Measurements from ENCODE around the gene CCDC201.
"Not testable (repeated sequence)": the region's sequence is repeated elsewhere in the genome, so short reads cannot be mapped to it uniquely, and the experiment has no call there.

The CCDC201 gene

DNA sequence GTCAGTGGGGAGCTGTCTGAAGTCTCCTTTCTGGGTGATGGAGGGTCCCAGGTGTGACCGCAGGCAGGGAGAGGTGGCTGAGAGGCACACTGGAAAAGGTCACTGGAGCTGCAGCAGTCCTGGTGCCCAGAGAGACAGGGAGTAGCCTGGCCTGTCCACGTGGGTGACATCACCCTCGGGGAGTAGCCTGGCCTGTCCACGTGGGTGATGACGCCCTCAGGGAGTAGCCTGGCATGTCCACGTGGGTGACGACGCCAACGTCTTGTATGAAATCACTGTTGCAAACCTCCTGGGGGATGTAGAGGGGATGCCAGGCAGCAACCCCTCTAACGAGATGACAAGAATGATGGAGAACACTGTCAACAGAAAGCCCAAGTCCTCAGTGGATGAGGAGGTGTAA, 19.9 kb downstream of the CCDC201 start:
- no CpG with 5 or more reads among the region's 10 CpGs for WGBS (ENCODE audit: extremely low coverage, insufficient coverage, insufficient read length)
- not testable (repeated sequence) for H3K36me3 ChIP-seq (ENCODE audit: control insufficient read depth in 1 of 2, insufficient read depth in 2 of 2, low read length in 2 of 2); H4K91ac ChIP-seq (ENCODE audit: low read depth, low read length); H3K4me3 ChIP-seq (ENCODE audit: low read depth, low read length); H3K18ac ChIP-seq (ENCODE audit: low read length); H4K8ac ChIP-seq (ENCODE audit: low read depth, low read length); H3K4me1 ChIP-seq (ENCODE audit: control insufficient read depth in 1 of 2, insufficient read depth in 2 of 2, low read length in 2 of 2); DNase-seq; H2AFZ ChIP-seq (ENCODE audit: insufficient read depth, low read length, poor library complexity); H2BK5ac ChIP-seq (ENCODE audit: low read depth, low read length, poor library complexity); H3K27ac ChIP-seq (ENCODE audit: low read depth, low read length); H3K14ac ChIP-seq (ENCODE audit: low read length); H4K12ac ChIP-seq (ENCODE audit: low read depth, low read length); H2BK120ac ChIP-seq (ENCODE audit: insufficient read depth, low read length, poor library complexity); H3K27me3 ChIP-seq (ENCODE audit: insufficient read depth, low read length); H3K23ac ChIP-seq (ENCODE audit: low read length); H3K9ac ChIP-seq (ENCODE audit: low read length); H3K79me2 ChIP-seq (ENCODE audit: control insufficient read depth, insufficient read depth, low read length, poor library complexity); H3K79me1 ChIP-seq (ENCODE audit: low read length); H3K4me2 ChIP-seq (ENCODE audit: low read length); H2BK12ac ChIP-seq (ENCODE audit: low read length); H2AK5ac ChIP-seq (ENCODE audit: low read length); H3K9me3 ChIP-seq (ENCODE audit: insufficient read depth, low read depth, low read length); H3K4ac ChIP-seq (ENCODE audit: low read depth, low read length)

DNA sequence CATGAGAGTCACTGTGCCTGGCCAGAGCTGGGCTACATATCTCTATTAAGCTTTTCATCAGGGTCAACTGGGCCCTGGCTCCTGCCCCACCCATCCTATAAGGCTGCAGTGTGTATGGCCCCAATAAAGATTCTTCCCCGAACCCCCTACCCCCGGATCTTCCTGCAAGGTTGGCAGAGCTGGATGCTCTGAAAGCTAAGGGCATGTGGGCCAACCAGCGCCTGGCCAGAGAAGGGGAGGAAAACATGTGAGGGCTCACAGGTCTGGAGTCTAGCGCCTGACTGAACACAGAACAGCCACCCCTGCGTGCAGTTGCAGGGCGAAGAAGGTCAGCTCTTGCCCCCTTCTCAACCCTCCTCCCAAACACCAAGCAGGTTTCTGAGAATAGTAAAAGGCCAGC, 24.1 kb downstream of the CCDC201 start:
- H3K18ac ChIP-seq (ENCODE audit: low read length); H3K4ac ChIP-seq (ENCODE audit: low read depth, low read length); H2BK5ac ChIP-seq (ENCODE audit: low read depth, low read length, poor library complexity); H4K91ac ChIP-seq (ENCODE audit: low read depth, low read length); H3K9me3 ChIP-seq (ENCODE audit: insufficient read depth, low read depth, low read length); H2AK5ac ChIP-seq (ENCODE audit: low read length); H3K79me2 ChIP-seq (ENCODE audit: control insufficient read depth, insufficient read depth, low read length, poor library complexity); H2BK120ac ChIP-seq (ENCODE audit: insufficient read depth, low read length, poor library complexity); H3K79me1 ChIP-seq (ENCODE audit: low read length); H3K4me1 ChIP-seq (ENCODE audit: control insufficient read depth in 1 of 2, insufficient read depth in 2 of 2, low read length in 2 of 2); H2BK12ac ChIP-seq (ENCODE audit: low read length); H3K4me3 ChIP-seq (ENCODE audit: low read depth, low read length); H3K36me3 ChIP-seq (ENCODE audit: control insufficient read depth in 1 of 2, insufficient read depth in 2 of 2, low read length in 2 of 2); H3K27me3 ChIP-seq (ENCODE audit: insufficient read depth, low read length); H4K12ac ChIP-seq (ENCODE audit: low read depth, low read length); H2AFZ ChIP-seq (ENCODE audit: insufficient read depth, low read length, poor library complexity); H3K23ac ChIP-seq (ENCODE audit: low read length); H3K9ac ChIP-seq (ENCODE audit: low read length); H4K8ac ChIP-seq (ENCODE audit: low read depth, low read length); H3K14ac ChIP-seq (ENCODE audit: low read length); H3K4me2 ChIP-seq (ENCODE audit: low read length); H3K27ac ChIP-seq (ENCODE audit: low read depth, low read length); DNase-seq: not testable (repeated sequence)
- no CpG with 5 or more reads among the region's 6 CpGs for WGBS (ENCODE audit: extremely low coverage, insufficient coverage, insufficient read length)

DNA sequence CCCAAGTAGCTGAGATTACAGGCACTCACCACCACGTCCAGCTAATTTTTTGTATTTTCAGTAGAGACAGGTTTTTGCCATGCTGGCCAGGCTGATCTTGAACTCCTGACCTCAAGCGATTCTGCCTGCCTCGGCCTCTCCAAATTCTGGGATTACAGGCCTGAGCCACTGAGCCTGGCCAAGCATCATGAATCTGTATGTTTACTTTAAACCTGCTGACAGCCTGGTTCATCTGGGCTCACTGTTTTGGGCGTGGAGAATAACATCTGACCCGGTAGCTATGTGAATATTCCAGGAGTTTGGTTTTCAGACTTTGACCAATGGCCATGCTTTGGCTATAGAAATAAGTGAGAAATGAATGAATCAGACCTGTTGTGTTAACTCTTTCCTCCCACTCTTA, 26.3 kb downstream of the CCDC201 start:
- H3K4me1 ChIP-seq (ENCODE audit: control insufficient read depth in 1 of 2, insufficient read depth in 2 of 2, low read length in 2 of 2); H2BK120ac ChIP-seq (ENCODE audit: insufficient read depth, low read length, poor library complexity); H3K27me3 ChIP-seq (ENCODE audit: insufficient read depth, low read length); H3K9ac ChIP-seq (ENCODE audit: low read length); DNase-seq; H2BK12ac ChIP-seq (ENCODE audit: low read length); H4K91ac ChIP-seq (ENCODE audit: low read depth, low read length); H4K8ac ChIP-seq (ENCODE audit: low read depth, low read length); H3K27ac ChIP-seq (ENCODE audit: low read depth, low read length); H2BK5ac ChIP-seq (ENCODE audit: low read depth, low read length, poor library complexity); H3K9me3 ChIP-seq (ENCODE audit: insufficient read depth, low read depth, low read length); H3K14ac ChIP-seq (ENCODE audit: low read length); H2AFZ ChIP-seq (ENCODE audit: insufficient read depth, low read length, poor library complexity); H2AK5ac ChIP-seq (ENCODE audit: low read length); H3K36me3 ChIP-seq (ENCODE audit: control insufficient read depth in 1 of 2, insufficient read depth in 2 of 2, low read length in 2 of 2); H3K4ac ChIP-seq (ENCODE audit: low read depth, low read length); H3K79me2 ChIP-seq (ENCODE audit: control insufficient read depth, insufficient read depth, low read length, poor library complexity); H4K12ac ChIP-seq (ENCODE audit: low read depth, low read length); H3K23ac ChIP-seq (ENCODE audit: low read length); H3K18ac ChIP-seq (ENCODE audit: low read length); H3K79me1 ChIP-seq (ENCODE audit: low read length); H3K4me2 ChIP-seq (ENCODE audit: low read length); H3K4me3 ChIP-seq (ENCODE audit: low read depth, low read length): not testable (repeated sequence)
- WGBS (ENCODE audit: extremely low coverage, insufficient coverage, insufficient read length), result no CpG with 5 or more reads among the region's 5 CpGs

DNA sequence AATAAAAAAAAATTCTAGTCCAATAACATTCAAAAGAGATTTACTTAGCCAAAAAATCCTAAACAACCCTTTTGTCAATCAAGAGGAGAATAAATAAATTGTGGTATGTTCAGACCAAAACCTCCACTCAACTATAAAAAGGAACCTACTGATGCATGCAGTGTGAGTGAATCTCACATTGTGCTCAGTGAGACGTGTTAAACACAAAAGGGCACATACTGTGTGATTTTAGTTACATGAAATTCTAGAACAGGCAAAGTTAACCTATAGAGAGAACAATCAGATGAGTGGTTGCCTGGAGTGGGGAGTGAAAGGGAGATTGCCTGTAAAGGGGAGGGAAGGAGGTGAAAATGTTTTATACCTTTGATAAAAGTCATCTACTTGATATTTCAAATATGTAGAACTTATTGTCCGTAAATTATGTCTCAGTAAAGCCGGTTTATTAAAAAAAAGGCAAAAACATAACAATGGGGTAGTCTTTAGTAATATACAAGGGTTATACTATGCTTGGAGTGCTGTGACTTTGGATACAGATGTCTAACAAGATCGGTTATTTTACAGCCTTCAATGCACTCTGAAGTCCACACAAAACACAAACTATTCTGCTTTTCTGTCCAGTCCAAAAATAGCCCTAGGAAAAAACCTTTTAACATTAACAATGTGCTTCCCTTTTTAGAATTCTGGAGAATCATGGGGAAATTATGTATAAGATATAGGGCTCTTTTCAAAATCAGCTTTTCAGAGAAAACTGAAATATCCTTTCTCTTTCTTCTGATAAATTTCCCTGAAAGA, 30.8 kb downstream of the CCDC201 start:
- H2BK5ac ChIP-seq (ENCODE audit: low read depth, low read length, poor library complexity); H3K4ac ChIP-seq (ENCODE audit: low read depth, low read length); H2BK120ac ChIP-seq (ENCODE audit: insufficient read depth, low read length, poor library complexity); H4K91ac ChIP-seq (ENCODE audit: low read depth, low read length); H4K8ac ChIP-seq (ENCODE audit: low read depth, low read length); H3K18ac ChIP-seq (ENCODE audit: low read length); H2AK5ac ChIP-seq (ENCODE audit: low read length); H3K27ac ChIP-seq (ENCODE audit: low read depth, low read length); H3K9ac ChIP-seq (ENCODE audit: low read length); H3K23ac ChIP-seq (ENCODE audit: low read length); H2AFZ ChIP-seq (ENCODE audit: insufficient read depth, low read length, poor library complexity); H3K79me1 ChIP-seq (ENCODE audit: low read length); H3K27me3 ChIP-seq (ENCODE audit: insufficient read depth, low read length); H3K4me2 ChIP-seq (ENCODE audit: low read length); DNase-seq; H3K14ac ChIP-seq (ENCODE audit: low read length); H3K9me3 ChIP-seq (ENCODE audit: insufficient read depth, low read depth, low read length); H3K4me3 ChIP-seq (ENCODE audit: low read depth, low read length); H3K4me1 ChIP-seq (ENCODE audit: control insufficient read depth in 1 of 2, insufficient read depth in 2 of 2, low read length in 2 of 2); H3K79me2 ChIP-seq (ENCODE audit: control insufficient read depth, insufficient read depth, low read length, poor library complexity); H3K36me3 ChIP-seq (ENCODE audit: control insufficient read depth in 1 of 2, insufficient read depth in 2 of 2, low read length in 2 of 2); H4K12ac ChIP-seq (ENCODE audit: low read depth, low read length); H2BK12ac ChIP-seq (ENCODE audit: low read length): not testable (repeated sequence)
- WGBS (ENCODE audit: extremely low coverage, insufficient coverage, insufficient read length), result no CpG with 5 or more reads among the region's 4 CpGs

Measured in trophoblast cell (in vitro differentiated cells and primary cell).